Right atrium auricular region (tissue), 2 donors: ENCODE data around the gene TRPM3. TPM values are rescaled to one million over a fixed set of nuclear protein-coding genes. Genes with fewer than 3 reads are reported as not detected.

Experiments used
- DNase-seq: peaks from one replicate; pipeline ENCODE4 v3.0.0-alpha.2; 2019; ENCODE audit warnings: low spot score
- H3K27ac ChIP-seq, 2 donors: fragments of 200-600 bp; sonication (generic); 1 replicate in 1 of 2; 2 replicates in 1 of 2; pipeline ENCODE4 v1.5.1; 2016 to 2019
- H3K27me3 ChIP-seq, 2 donors: fragments of 200-600 bp; sonication (generic); one replicate each; pipeline versions ENCODE4 v1.5.1 to v1.6.0; 2017 to 2019
- H3K36me3 ChIP-seq: fragments of 200-600 bp; sonication (generic); one replicate; pipeline ENCODE4 v1.5.1; 2016
- H3K4me1 ChIP-seq, 2 donors: fragments of 200-600 bp; sonication (generic); one replicate each; pipeline versions ENCODE4 v1.5.1 to v1.6.0; 2017 to 2019
- H3K4me3 ChIP-seq, 2 donors: fragments of 200-600 bp; sonication (generic); 1 replicate in 1 of 2; 2 replicates in 1 of 2; pipeline ENCODE4 v1.5.1; 2017 to 2019; ENCODE audit warnings: mild to moderate bottlenecking in 1 of 2, moderate library complexity in 1 of 2
- H3K9me3 ChIP-seq, 2 donors: fragments of 200-600 bp; sonication (generic); one replicate each; pipeline ENCODE4 v1.5.1; 2019
- CTCF ChIP-seq, 2 donors: fragments of 200-600 bp; sonication (generic); IDR thresholded peaks; one replicate each; pipeline ENCODE4 v1.5.1; 2019; ENCODE audit warnings: antibody characterized with exemption in 2 of 2
- total RNA-seq, 2 donors: library from RNA; depleted of rRNA; stranded (reverse); fragments of >200 nt; gene quantifications; one replicate each; pipeline ENCODE4 v1.1.0, GENCODE V29; 2016

Gene TRPM3
- total RNA-seq, 2 donors from 2014 or later = 0.59 to 1.5 TPM

GRCh38 chr9:70556771-70557170 lies 564.6 kb downstream of the TRPM3 start:
- H3K36me3 ChIP-seq = no peaks in the 10 kb centered on the region
- no peak for DNase-seq
- no peaks in the 10 kb centered on the region for H3K27me3 ChIP-seq
- H3K9me3 ChIP-seq = no peaks in the 10 kb centered on the region
- no peak overlapping the region for H3K4me3 ChIP-seq
- TF ChIP-seq CTCF (IDR thresholded peaks at IDR 0.05) = no peak
- H3K4me1 ChIP-seq = peaks cover 0 to 17% of the 10 kb centered on the region in 2 donors
- no peak overlapping the region for H3K27ac ChIP-seq

GRCh38 chr9:70554881-70555280 lies 566.5 kb downstream of the TRPM3 start:
- no peaks in the 10 kb centered on the region for H3K27me3 ChIP-seq
- peaks cover 0 to 17% of the 10 kb centered on the region in 2 donors for H3K4me1 ChIP-seq
- H3K36me3 ChIP-seq = no peaks in the 10 kb centered on the region
- no peak overlapping the region for H3K27ac ChIP-seq
- no peak for DNase-seq
- no peak for TF ChIP-seq CTCF (IDR thresholded peaks at IDR 0.05)
- no peaks in the 10 kb centered on the region for H3K9me3 ChIP-seq
- H3K4me3 ChIP-seq = no peak overlapping the region

- DNase-seq = no peak
- TF ChIP-seq CTCF (IDR thresholded peaks at IDR 0.05) = no peak
- H3K9me3 ChIP-seq = no peaks in the 10 kb centered on the region
- no peaks in the 10 kb centered on the region for H3K36me3 ChIP-seq
- no peak overlapping the region for H3K27ac ChIP-seq
- no peaks in the 10 kb centered on the region for H3K27me3 ChIP-seq
- H3K4me1 ChIP-seq = peaks cover 0 to 17% of the 10 kb centered on the region in 2 donors
- no peak overlapping the region for H3K4me3 ChIP-seq
Observed at GRCh38 chr9:70553707-70554673, 567.4 kb downstream of the TRPM3 start.

GRCh38 chr9:70552561-70552960 lies 568.9 kb downstream of the TRPM3 start:
- TF ChIP-seq CTCF (IDR thresholded peaks at IDR 0.05) = no peak
- H3K9me3 ChIP-seq = no peaks in the 10 kb centered on the region
- no peak for DNase-seq
- H3K4me1 ChIP-seq = peaks cover 0 to 17% of the 10 kb centered on the region in 2 donors
- H3K4me3 ChIP-seq = no peak overlapping the region
- no peaks in the 10 kb centered on the region for H3K27me3 ChIP-seq
- H3K27ac ChIP-seq = no peak overlapping the region
- no peaks in the 10 kb centered on the region for H3K36me3 ChIP-seq

- no peak overlapping the region for H3K27ac ChIP-seq
- TF ChIP-seq CTCF (IDR thresholded peaks at IDR 0.05) = no peak
- DNase-seq = no peak
Observed at GRCh38 chr9:70551801-70552200, 569.6 kb downstream of the TRPM3 start.

More at GRCh38 chr9:70551801-70552200, 569.6 kb downstream of the TRPM3 start:
- H3K9me3 ChIP-seq = no peaks in the 10 kb centered on the region
- peaks cover 0 to 17% of the 10 kb centered on the region in 2 donors for H3K4me1 ChIP-seq
- H3K27me3 ChIP-seq = no peaks in the 10 kb centered on the region
- H3K36me3 ChIP-seq = no peaks in the 10 kb centered on the region
- H3K4me3 ChIP-seq = no peak overlapping the region
